Measurements from ENCODE around the gene PADI4. TPM values are rescaled to one million over a fixed set of nuclear protein-coding genes. Genes with fewer than 3 reads are reported as not detected.
A peak's percentile ranks its signal among the peaks of the same experiment; 100 is the strongest.

Gene PADI4
- total and polyA plus RNA-seq, 4 donors = 0.32 to 6.1 (median 0.90) TPM

DNA sequence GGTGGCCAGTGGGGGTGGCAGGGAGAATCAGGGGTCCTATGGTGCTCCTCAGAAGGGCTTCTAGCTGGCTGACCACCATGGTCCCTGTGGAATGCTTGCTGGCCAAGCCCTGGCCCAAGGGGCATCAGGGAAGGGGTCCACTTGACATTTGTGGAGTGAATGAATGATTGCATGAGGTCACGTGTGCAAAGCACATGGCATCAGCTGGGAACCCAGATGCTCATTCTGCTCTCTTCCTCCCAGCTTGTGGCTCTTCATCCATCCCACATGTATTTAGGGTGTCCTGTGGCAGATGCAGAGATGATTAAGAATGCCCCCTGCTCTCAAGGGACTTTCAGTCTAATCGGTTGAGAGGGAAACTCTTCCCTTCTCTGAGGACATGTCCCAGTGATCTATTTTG is 27.1 kb upstream of the PADI4 start:
- TF ChIP-seq RAD21 (IDR thresholded peaks at IDR 0.05) (no peak), FOXA1 (IDR thresholded peaks at IDR 0.05) (no peak), RXRA (IDR thresholded peaks at IDR 0.05) (no peak), FOXA2 (IDR thresholded peaks at IDR 0.05) (no peak), YY1 (IDR thresholded peaks at IDR 0.05) (no peak), HNF4A (conservative IDR thresholded peaks at IDR 0.05) (no peak), JUND (IDR thresholded peaks at IDR 0.05) (no peak), GABPA (IDR thresholded peaks at IDR 0.05 in 1 of 2, conservative IDR thresholded peaks at IDR 0.05 in 1 of 2) (no peak), HNF4G (IDR thresholded peaks at IDR 0.05) (no peak)
- TF ChIP-seq, protein P1, sequence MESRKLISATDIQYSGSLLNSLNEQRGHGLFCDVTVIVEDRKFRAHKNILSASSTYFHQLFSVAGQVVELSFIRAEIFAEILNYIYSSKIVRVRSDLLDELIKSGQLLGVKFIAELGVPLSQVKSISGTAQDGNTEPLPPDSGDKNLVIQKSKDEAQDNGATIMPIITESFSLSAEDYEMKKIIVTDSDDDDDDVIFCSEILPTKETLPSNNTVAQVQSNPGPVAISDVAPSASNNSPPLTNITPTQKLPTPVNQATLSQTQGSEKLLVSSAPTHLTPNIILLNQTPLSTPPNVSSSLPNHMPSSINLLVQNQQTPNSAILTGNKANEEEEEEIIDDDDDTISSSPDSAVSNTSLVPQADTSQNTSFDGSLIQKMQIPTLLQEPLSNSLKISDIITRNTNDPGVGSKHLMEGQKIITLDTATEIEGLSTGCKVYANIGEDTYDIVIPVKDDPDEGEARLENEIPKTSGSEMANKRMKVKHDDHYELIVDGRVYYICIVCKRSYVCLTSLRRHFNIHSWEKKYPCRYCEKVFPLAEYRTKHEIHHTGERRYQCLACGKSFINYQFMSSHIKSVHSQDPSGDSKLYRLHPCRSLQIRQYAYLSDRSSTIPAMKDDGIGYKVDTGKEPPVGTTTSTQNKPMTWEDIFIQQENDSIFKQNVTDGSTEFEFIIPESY (IDR thresholded peaks at IDR 0.05) = no peak
- TF ChIP-seq, protein P2, sequence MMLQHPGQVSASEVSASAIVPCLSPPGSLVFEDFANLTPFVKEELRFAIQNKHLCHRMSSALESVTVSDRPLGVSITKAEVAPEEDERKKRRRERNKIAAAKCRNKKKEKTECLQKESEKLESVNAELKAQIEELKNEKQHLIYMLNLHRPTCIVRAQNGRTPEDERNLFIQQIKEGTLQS (IDR thresholded peaks at IDR 0.05) = no peak
- TF ChIP-seq, protein P3, sequence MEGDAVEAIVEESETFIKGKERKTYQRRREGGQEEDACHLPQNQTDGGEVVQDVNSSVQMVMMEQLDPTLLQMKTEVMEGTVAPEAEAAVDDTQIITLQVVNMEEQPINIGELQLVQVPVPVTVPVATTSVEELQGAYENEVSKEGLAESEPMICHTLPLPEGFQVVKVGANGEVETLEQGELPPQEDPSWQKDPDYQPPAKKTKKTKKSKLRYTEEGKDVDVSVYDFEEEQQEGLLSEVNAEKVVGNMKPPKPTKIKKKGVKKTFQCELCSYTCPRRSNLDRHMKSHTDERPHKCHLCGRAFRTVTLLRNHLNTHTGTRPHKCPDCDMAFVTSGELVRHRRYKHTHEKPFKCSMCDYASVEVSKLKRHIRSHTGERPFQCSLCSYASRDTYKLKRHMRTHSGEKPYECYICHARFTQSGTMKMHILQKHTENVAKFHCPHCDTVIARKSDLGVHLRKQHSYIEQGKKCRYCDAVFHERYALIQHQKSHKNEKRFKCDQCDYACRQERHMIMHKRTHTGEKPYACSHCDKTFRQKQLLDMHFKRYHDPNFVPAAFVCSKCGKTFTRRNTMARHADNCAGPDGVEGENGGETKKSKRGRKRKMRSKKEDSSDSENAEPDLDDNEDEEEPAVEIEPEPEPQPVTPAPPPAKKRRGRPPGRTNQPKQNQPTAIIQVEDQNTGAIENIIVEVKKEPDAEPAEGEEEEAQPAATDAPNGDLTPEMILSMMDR (IDR thresholded peaks at IDR 0.05; ENCODE audit: low read depth, low read length, missing input control) = no peak
- TF ChIP-seq, protein P4, sequence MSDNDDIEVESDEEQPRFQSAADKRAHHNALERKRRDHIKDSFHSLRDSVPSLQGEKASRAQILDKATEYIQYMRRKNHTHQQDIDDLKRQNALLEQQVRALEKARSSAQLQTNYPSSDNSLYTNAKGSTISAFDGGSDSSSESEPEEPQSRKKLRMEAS (IDR thresholded peaks at IDR 0.05) = no peak
- Histone ChIP-seq H3K27ac (ENCODE audit: low read depth in 1 of 2, low read length in 2 of 2) (no peak overlapping the region), H3K9me3 (ENCODE audit: control insufficient read depth in 4 of 4, low read length in 3 of 4) (no peaks in the 10 kb centered on the region), H3K4me1 (ENCODE audit: control insufficient read depth in 4 of 4, insufficient read depth in 4 of 4, low read length in 3 of 4) (no peaks in the 10 kb centered on the region), H3K4me3 (ENCODE audit: low read depth in 1 of 3, low read length in 3 of 3) (no peak overlapping the region), H3K27me3 (ENCODE audit: control insufficient read depth in 4 of 4, insufficient read depth in 4 of 4, low read length in 3 of 4) (peaks cover 0 to 2% (median 0%) of the 10 kb centered on the region in 4 donors), H3K36me3 (ENCODE audit: control insufficient read depth in 4 of 4, insufficient read depth in 3 of 4, low read depth in 1 of 4, low read length in 3 of 4) (no peaks in the 10 kb centered on the region), H3K9ac (ENCODE audit: low read depth in 1 of 2, low read length in 2 of 2) (no peak overlapping the region)
- DNase-seq (ENCODE audit: low spot score) = no peak
- 87% methylated on average over 2 of the region's 2 CpGs for WGBS

DNA sequence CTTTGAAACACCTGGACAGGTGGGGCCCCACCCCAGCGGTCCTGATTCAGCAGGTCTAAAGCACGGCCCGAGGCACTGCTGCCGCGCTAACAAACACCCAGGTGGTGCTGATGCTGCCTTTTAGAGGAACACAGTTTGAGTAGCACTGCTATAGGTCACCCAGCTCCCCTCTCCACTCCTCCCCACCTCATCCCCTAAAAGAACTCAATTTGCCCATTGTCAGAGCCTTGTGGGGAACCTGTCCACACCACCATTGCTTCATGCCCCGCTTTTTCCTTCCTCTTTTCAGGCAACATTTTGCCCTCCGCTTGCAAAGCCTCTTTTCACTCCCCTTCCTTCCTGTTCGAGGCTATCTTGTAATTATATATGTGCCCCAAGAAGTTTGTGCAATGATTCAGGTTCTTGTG is 26.2 kb upstream of the PADI4 start:
- Histone ChIP-seq H3K27ac (ENCODE audit: low read depth in 1 of 2, low read length in 2 of 2) (peak overlapping the region in 1 of 2 donors; percentile 25), H3K9me3 (ENCODE audit: control insufficient read depth in 4 of 4, low read length in 3 of 4) (no peaks in the 10 kb centered on the region), H3K4me1 (ENCODE audit: control insufficient read depth in 4 of 4, insufficient read depth in 4 of 4, low read length in 3 of 4) (no peaks in the 10 kb centered on the region), H3K4me3 (ENCODE audit: low read depth in 1 of 3, low read length in 3 of 3) (no peak overlapping the region), H3K27me3 (ENCODE audit: control insufficient read depth in 4 of 4, insufficient read depth in 4 of 4, low read length in 3 of 4) (peaks cover 0 to 2% (median 0%) of the 10 kb centered on the region in 4 donors), H3K9ac (ENCODE audit: low read depth in 1 of 2, low read length in 2 of 2) (no peak overlapping the region), H3K36me3 (ENCODE audit: control insufficient read depth in 4 of 4, insufficient read depth in 3 of 4, low read depth in 1 of 4, low read length in 3 of 4) (no peaks in the 10 kb centered on the region)
- DNase-seq (ENCODE audit: low spot score) = no peak
- WGBS = 57% methylated on average over 8 of the region's 8 CpGs
- TF ChIP-seq, protein P1 (IDR thresholded peaks at IDR 0.05) = no peak
- TF ChIP-seq, protein P3 (IDR thresholded peaks at IDR 0.05; ENCODE audit: low read depth, low read length, missing input control) = no peak
- no peak for TF ChIP-seq FOXA1 (IDR thresholded peaks at IDR 0.05)
- TF ChIP-seq TAF1 (conservative IDR thresholded peaks at IDR 0.05) = no peak
- TF ChIP-seq SP1 (IDR thresholded peaks at IDR 0.05) = no peak
- TF ChIP-seq, protein P2 (IDR thresholded peaks at IDR 0.05) = no peak
- TF ChIP-seq RAD21 (IDR thresholded peaks at IDR 0.05) = no peak
- TF ChIP-seq GABPA (IDR thresholded peaks at IDR 0.05 in 1 of 2, conservative IDR thresholded peaks at IDR 0.05 in 1 of 2) = no peak
- no peak for TF ChIP-seq JUND (IDR thresholded peaks at IDR 0.05)
- no peak for TF ChIP-seq HNF4A (conservative IDR thresholded peaks at IDR 0.05)
- no peak for TF ChIP-seq YY1 (IDR thresholded peaks at IDR 0.05)
- TF ChIP-seq FOXA2 (IDR thresholded peaks at IDR 0.05) = no peak
- no peak for TF ChIP-seq EGR1 (IDR thresholded peaks at IDR 0.05; ENCODE audit: low read depth in 2 of 2)
- no peak for TF ChIP-seq NR2F2 (IDR thresholded peaks at IDR 0.05)
- TF ChIP-seq, protein P4 (IDR thresholded peaks at IDR 0.05) = no peak
- TF ChIP-seq, protein P5, sequence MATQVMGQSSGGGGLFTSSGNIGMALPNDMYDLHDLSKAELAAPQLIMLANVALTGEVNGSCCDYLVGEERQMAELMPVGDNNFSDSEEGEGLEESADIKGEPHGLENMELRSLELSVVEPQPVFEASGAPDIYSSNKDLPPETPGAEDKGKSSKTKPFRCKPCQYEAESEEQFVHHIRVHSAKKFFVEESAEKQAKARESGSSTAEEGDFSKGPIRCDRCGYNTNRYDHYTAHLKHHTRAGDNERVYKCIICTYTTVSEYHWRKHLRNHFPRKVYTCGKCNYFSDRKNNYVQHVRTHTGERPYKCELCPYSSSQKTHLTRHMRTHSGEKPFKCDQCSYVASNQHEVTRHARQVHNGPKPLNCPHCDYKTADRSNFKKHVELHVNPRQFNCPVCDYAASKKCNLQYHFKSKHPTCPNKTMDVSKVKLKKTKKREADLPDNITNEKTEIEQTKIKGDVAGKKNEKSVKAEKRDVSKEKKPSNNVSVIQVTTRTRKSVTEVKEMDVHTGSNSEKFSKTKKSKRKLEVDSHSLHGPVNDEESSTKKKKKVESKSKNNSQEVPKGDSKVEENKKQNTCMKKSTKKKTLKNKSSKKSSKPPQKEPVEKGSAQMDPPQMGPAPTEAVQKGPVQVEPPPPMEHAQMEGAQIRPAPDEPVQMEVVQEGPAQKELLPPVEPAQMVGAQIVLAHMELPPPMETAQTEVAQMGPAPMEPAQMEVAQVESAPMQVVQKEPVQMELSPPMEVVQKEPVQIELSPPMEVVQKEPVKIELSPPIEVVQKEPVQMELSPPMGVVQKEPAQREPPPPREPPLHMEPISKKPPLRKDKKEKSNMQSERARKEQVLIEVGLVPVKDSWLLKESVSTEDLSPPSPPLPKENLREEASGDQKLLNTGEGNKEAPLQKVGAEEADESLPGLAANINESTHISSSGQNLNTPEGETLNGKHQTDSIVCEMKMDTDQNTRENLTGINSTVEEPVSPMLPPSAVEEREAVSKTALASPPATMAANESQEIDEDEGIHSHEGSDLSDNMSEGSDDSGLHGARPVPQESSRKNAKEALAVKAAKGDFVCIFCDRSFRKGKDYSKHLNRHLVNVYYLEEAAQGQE (IDR thresholded peaks at IDR 0.05) = no peak
- no peak for TF ChIP-seq HNF4G (IDR thresholded peaks at IDR 0.05)
